PC-3 (cell line): Measurements from ENCODE around the gene EP400. TPM values are rescaled to one million over a fixed set of nuclear protein-coding genes. Genes with fewer than 3 reads are reported as not detected.

Experiments
- ATAC-seq: fragments of 200-7000 bp; cut with Tn5 transposase; 2 replicates; pipeline ENCODE4 v1.9.1; 2020; ENCODE audit warnings: mild to moderate bottlenecking, moderate library complexity
- BruUV-seq: library from RNA; stranded (reverse); fragments of 400-500 nt; replicated peaks from 2 replicates; lab custom pipeline; 2021; lab: Mats Ljungman, UMichigan
- CTCF ChIA-PET: fragments of 300-600 bp; sonication (Branson Sonifier 250); formaldehyde crosslinking; loops from one replicate; lab custom pipeline; 2022; ENCODE audit warnings: antibody characterized with exemption; lab: Charles Lee
- POLR2A ChIA-PET: fragments of 300-600 bp; sonication (Branson Sonifier 250); formaldehyde crosslinking; loops from one replicate; lab custom pipeline; 2022; ENCODE audit warnings: antibody characterized with exemption; ENCODE audit not compliant: unreplicated experiment; lab: Charles Lee
- DNase-seq: peaks from one replicate; pipeline ENCODE4 v3.0.0-alpha.2; 2015
- H2AFZ ChIP-seq: fragments of 300-600 bp; sonication (generic); 2 replicates; pipeline ENCODE4 v1.6.0; 2016; ENCODE audit warnings: antibody characterized with exemption, low read length
- H3F3A ChIP-seq: fragments of 300-600 bp; sonication (generic); one replicate; pipeline ENCODE4 v1.6.0; 2017; ENCODE audit warnings: antibody characterized with exemption, low read length, control low read depth, mild to moderate bottlenecking; ENCODE audit not compliant: unreplicated experiment
- H3K27ac ChIP-seq: fragments of 300-600 bp; sonication (generic); 2 replicates; pipeline ENCODE4 v1.5.1; 2016; ENCODE audit warnings: mild to moderate bottlenecking, low read length
- H3K27me3 ChIP-seq: fragments of 300-600 bp; sonication (generic); 2 replicates; pipeline ENCODE4 v1.6.1; 2016; ENCODE audit warnings: low read length, mixed read lengths
- H3K36me3 ChIP-seq: fragments of 300-600 bp; sonication (generic); 2 replicates; pipeline ENCODE4 v1.6.1; 2016; ENCODE audit warnings: low read depth, mixed run types, low read length, mixed read lengths
- H3K4me1 ChIP-seq: fragments of 300-600 bp; sonication (generic); 2 replicates; pipeline ENCODE4 v1.5.1; 2016; ENCODE audit warnings: low read length; ENCODE audit not compliant: insufficient read depth
- H3K4me2 ChIP-seq: fragments of 300-600 bp; sonication (generic); 2 replicates; pipeline ENCODE4 v1.6.0; 2016; ENCODE audit warnings: low read length
- H3K4me3 ChIP-seq: fragments of 300-600 bp; sonication (generic); 2 replicates; pipeline ENCODE4 v1.5.1; 2016; ENCODE audit warnings: mild to moderate bottlenecking, low read length, mixed read lengths
- H3K79me2 ChIP-seq: fragments of 300-600 bp; sonication (generic); 2 replicates; pipeline ENCODE4 v1.6.1; 2017; ENCODE audit warnings: low read length, mixed read lengths
- H3K9ac ChIP-seq: fragments of 300-600 bp; sonication (generic); 2 replicates; pipeline ENCODE4 v1.6.0; 2016; ENCODE audit warnings: mild to moderate bottlenecking, low read length
- H3K9me2 ChIP-seq: fragments of 300-600 bp; sonication (generic); replicated peaks from 2 replicates; pipeline ENCODE4 v1.6.1; 2016; ENCODE audit warnings: mixed run types, low read length, mixed read lengths
- H3K9me3 ChIP-seq: fragments of 300-600 bp; sonication (generic); 2 replicates; pipeline ENCODE4 v1.6.1; 2016; ENCODE audit warnings: low read length, mixed read lengths
- H4K20me1 ChIP-seq: fragments of 300-600 bp; sonication (generic); 2 replicates; pipeline ENCODE4 v1.6.1; 2016; ENCODE audit warnings: low read length, mixed read lengths
- CTCF ChIP-seq: fragments of 300-600 bp; sonication (generic); conservative IDR thresholded peaks from 2 replicates; pipeline ENCODE4 v1.5.1; 2017; ENCODE audit warnings: antibody characterized with exemption, low read depth, mild to moderate bottlenecking, low read length
- EZH2 ChIP-seq: fragments of 300-600 bp; sonication (generic); IDR thresholded peaks from one replicate; pipeline ENCODE4 v1.6.1; 2017; ENCODE audit warnings: antibody characterized with exemption, mild to moderate bottlenecking, low read length; ENCODE audit not compliant: unreplicated experiment
- EZH2phosphoT487 ChIP-seq: fragments of 300-600 bp; sonication (generic); IDR thresholded peaks from 2 replicates; pipeline ENCODE4 v1.6.1; 2018; ENCODE audit warnings: mild to moderate bottlenecking, antibody characterized with exemption, low read length, borderline replicate concordance
- intact Hi-C: fragments of 100-400 bp; cut with micrococcal nuclease; formaldehyde crosslinking; loops from 2 replicates; pipeline ENCODE4 v1.9.0; 2023
- total RNA-seq: library from RNA; depleted of rRNA; stranded (reverse); fragments of >200 nt; gene quantifications from 2 replicates; pipeline ENCODE4 v1.2.3, GENCODE V29; 2014

The EP400 gene
- total RNA-seq, 1 experiment from 2014 or later: 20.2 TPM

DNA sequence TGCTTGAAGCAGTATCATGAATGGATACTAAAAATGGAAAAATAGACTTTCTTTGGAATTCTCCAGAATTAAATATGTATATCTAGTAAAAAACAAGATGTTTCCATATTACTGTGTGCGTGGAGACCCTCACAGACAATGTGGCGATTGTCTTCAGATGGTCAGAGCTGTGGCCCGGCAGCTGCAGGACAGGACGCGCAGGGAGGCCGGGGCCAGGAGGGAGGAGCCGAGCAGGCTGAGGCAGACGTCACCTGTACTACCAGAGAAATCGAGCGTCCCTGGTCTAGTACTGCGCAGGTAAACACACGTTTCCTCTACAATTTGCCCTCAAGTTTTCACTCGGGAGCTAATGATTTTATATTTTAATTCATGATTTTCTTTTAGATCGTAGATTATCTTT, 171.5 kb downstream of the EP400 start:
- Histone ChIP-seq H3K27ac (no peak overlapping the region), H3K4me3 (no peak overlapping the region), H2AFZ (no peak overlapping the region), H3K9me3 (no peaks in the 10 kb centered on the region), H3K4me1 (no peaks in the 10 kb centered on the region), H3F3A (no peaks in the 10 kb centered on the region), H3K79me2 (no peaks in the 10 kb centered on the region), H3K36me3 (peaks cover 45% of the 10 kb centered on the region), H3K4me2 (no peak overlapping the region), H3K9me2 (no peaks in the 10 kb centered on the region), H4K20me1 (no peaks in the 10 kb centered on the region), H3K9ac (no peak overlapping the region), H3K27me3 (no peaks in the 10 kb centered on the region)
- DNase-seq (no peak), ATAC-seq (no peak)
- ChIA-PET CTCF (no interaction called here), POLR2A (no interaction called here)
- intact Hi-C loops: no loop called here
- BruUV-seq: no TSS peak
- TF ChIP-seq EZH2 (no peak), EZH2phosphoT487 (no peak), CTCF (no peak)

DNA sequence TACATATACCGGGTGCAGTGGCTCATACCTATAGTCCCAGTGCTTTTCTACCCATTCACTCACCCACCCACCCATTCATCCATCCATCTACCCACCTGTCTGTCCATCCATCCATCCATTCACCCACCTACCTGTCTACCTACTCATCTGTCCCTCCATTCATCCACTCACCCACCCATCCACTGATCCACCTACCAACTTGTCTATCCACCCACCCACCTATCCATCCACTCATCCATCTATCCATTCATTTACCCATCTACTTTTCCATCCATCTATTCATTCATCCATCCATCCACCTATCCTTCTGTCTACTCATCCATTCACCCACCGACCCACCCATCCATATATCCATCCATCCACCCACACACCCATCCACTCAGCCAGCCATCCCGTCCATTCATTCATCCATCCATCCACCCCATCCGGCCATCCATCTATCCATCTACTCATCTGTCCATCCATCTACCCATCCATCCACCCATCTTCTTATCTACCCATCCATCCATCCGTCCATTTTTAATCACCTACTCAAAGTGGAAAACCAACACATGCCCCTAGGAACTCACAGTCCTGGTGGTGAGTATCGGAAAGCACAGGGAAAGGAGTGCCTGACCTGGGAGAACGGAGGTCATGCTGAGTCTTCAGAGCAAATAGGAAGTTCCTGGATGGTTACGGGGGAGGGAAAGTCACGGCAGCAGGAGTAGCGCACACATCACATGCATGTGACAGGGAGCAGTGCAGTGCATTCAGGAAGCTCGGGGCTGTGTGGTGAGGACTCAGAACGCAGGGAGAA, 174.4 kb downstream of the EP400 start:
- Histone ChIP-seq H3K4me3 (no peak overlapping the region), H3F3A (no peaks in the 10 kb centered on the region), H3K36me3 (peaks cover 61% of the 10 kb centered on the region), H3K9me3 (no peaks in the 10 kb centered on the region), H3K4me2 (no peak overlapping the region), H4K20me1 (no peaks in the 10 kb centered on the region), H3K27ac (no peak overlapping the region), H3K27me3 (no peaks in the 10 kb centered on the region), H3K4me1 (peaks cover 3% of the 10 kb centered on the region; the same call in 1 of the 2 replicates), H3K9me2 (no peaks in the 10 kb centered on the region), H3K9ac (no peak overlapping the region), H2AFZ (no peak overlapping the region), H3K79me2 (no peaks in the 10 kb centered on the region)
- DNase-seq: no peak
- CTCF ChIA-PET: no interaction called here
- POLR2A ChIA-PET: no interaction called here
- no TSS peak for BruUV-seq
- intact Hi-C loops: no loop called here
- TF ChIP-seq EZH2phosphoT487: no peak
- TF ChIP-seq EZH2: no peak
- TF ChIP-seq CTCF: no peak
- ATAC-seq: no peak

GRCh38 chr12:132124766-132125425, 175.2 kb downstream of the EP400 start:
- H3K9me3 ChIP-seq: no peaks in the 10 kb centered on the region
- no peak for DNase-seq
- intact Hi-C loops: no loop called here
- no peaks in the 10 kb centered on the region for H3K79me2 ChIP-seq
- BruUV-seq: no TSS peak
- TF ChIP-seq EZH2phosphoT487 (no peak), CTCF (no peak), EZH2 (no peak)
- ATAC-seq: no peak
- H3K4me1 ChIP-seq: peaks cover 3% of the 10 kb centered on the region; the same call in 1 of the 2 replicates
- H3K4me3 ChIP-seq: no peak overlapping the region
- no peaks in the 10 kb centered on the region for H3K27me3 ChIP-seq
- no peaks in the 10 kb centered on the region for H3F3A ChIP-seq
- H3K4me2 ChIP-seq: no peak overlapping the region
- H2AFZ ChIP-seq: no peak overlapping the region
- no peak overlapping the region for H3K9ac ChIP-seq
- peaks cover 62% of the 10 kb centered on the region for H3K36me3 ChIP-seq
- ChIA-PET CTCF (no interaction called here), POLR2A (no interaction called here)
- no peaks in the 10 kb centered on the region for H4K20me1 ChIP-seq
- no peak overlapping the region for H3K27ac ChIP-seq
- H3K9me2 ChIP-seq: no peaks in the 10 kb centered on the region
